Activated CD4-positive, alpha-beta memory T cell treated with anti-CD3 and anti-CD28 coated beads for 36 hours (primary cell): ENCODE data around the gene ANKHD1. TPM values are rescaled to one million over a fixed set of nuclear protein-coding genes. Genes with fewer than 3 reads are reported as not detected.

Experiments
- CTCF ChIA-PET: fragments of 350-600 bp; sonication (Branson Sonifier 250); formaldehyde crosslinking; loops from one replicate; lab custom pipeline; 2021; ENCODE audit warnings: antibody characterized with exemption, inconsistent platforms; lab: Charles Lee
- POLR2A ChIA-PET: fragments of 350-600 bp; sonication (Branson Sonifier 250); formaldehyde crosslinking; loops from one replicate; lab custom pipeline; 2021; ENCODE audit warnings: antibody characterized with exemption; lab: Charles Lee
- DNase-seq: peaks from one replicate; pipeline ENCODE4 v3.0.0-alpha.2; 2020
- H3K27ac Mint-ChIP-seq: one replicate; pipeline ENCODE4 v1.8.0; 2021; ENCODE audit warnings: mixed read lengths
- H3K27me3 Mint-ChIP-seq: one replicate; pipeline ENCODE4 v1.8.0; 2021; ENCODE audit warnings: mixed read lengths
- H3K36me3 Mint-ChIP-seq: one replicate; pipeline ENCODE4 v1.8.0; 2021; ENCODE audit warnings: mixed read lengths
- H3K4me1 Mint-ChIP-seq: one replicate; pipeline ENCODE4 v1.8.0; 2021; ENCODE audit warnings: low read depth, mixed read lengths
- H3K4me3 Mint-ChIP-seq: one replicate; pipeline ENCODE4 v1.8.0; 2021; ENCODE audit warnings: mild to moderate bottlenecking, mixed read lengths
- H3K9me3 Mint-ChIP-seq: one replicate; pipeline ENCODE4 v1.8.0; 2021; ENCODE audit warnings: mixed read lengths
- intact Hi-C: fragments of 100-400 bp; cut with micrococcal nuclease; formaldehyde crosslinking; loops from one replicate; pipeline ENCODE4 v1.15.1; 2023
- total RNA-seq, 2 experiments: library from RNA; stranded (reverse); gene quantifications; one replicate each; pipeline ENCODE4 v1.2.3, GENCODE V29; 2021

The ANKHD1 gene, protein sequence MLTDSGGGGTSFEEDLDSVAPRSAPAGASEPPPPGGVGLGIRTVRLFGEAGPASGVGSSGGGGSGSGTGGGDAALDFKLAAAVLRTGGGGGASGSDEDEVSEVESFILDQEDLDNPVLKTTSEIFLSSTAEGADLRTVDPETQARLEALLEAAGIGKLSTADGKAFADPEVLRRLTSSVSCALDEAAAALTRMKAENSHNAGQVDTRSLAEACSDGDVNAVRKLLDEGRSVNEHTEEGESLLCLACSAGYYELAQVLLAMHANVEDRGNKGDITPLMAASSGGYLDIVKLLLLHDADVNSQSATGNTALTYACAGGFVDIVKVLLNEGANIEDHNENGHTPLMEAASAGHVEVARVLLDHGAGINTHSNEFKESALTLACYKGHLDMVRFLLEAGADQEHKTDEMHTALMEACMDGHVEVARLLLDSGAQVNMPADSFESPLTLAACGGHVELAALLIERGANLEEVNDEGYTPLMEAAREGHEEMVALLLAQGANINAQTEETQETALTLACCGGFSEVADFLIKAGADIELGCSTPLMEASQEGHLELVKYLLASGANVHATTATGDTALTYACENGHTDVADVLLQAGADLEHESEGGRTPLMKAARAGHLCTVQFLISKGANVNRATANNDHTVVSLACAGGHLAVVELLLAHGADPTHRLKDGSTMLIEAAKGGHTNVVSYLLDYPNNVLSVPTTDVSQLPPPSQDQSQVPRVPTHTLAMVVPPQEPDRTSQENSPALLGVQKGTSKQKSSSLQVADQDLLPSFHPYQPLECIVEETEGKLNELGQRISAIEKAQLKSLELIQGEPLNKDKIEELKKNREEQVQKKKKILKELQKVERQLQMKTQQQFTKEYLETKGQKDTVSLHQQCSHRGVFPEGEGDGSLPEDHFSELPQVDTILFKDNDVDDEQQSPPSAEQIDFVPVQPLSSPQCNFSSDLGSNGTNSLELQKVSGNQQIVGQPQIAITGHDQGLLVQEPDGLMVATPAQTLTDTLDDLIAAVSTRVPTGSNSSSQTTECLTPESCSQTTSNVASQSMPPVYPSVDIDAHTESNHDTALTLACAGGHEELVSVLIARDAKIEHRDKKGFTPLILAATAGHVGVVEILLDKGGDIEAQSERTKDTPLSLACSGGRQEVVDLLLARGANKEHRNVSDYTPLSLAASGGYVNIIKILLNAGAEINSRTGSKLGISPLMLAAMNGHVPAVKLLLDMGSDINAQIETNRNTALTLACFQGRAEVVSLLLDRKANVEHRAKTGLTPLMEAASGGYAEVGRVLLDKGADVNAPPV (N-terminal part only)
- 100 to 1,000 TPM; 102 to 105 TPM for total RNA-seq

DNA sequence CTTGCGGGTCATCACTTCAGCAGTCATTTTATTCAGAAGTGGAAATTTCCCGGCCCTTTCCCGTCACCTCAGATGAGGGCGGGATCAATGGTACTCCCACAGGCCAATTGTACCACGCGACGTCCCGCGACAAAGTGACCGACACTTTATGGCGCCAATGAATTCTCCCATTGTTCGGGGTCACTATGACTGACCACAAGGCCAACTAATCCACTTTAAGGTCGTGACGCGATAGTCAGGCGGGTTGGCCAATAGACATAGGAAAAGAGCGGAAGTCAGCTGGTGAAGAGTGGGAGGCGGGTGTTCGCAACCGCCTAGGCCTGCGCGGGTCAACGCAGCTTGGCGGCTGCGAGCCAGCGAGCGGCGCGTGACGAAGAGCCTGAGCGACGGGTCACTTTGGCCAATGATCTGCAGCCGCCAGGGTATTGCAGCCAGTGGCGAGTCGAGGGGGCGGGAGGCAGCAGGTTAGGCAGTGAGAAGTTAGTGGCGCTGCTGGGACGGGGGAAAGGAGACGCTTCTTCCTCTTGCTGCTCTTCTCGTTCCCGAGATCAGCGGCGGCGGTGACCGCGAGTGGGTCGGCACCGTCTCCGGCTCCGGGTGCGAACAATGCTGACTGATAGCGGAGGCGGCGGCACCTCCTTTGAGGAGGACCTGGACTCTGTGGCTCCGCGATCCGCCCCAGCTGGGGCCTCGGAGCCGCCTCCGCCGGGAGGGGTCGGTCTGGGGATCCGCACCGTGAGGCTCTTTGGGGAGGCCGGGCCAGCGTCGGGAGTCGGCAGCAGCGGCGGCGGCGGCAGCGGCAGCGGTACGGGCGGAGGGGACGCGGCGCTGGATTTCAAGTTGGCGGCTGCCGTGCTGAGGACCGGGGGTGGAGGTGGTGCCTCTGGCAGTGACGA, at the start of gene ANKHD1:
ANKHD1 (plus strand) TSS at position 472 of the 896 bp plus-strand sequence; CDS start at position 607, 135 bp downstream.
- no peaks in the 10 kb centered on the region for H3K27me3 Mint-ChIP-seq
- POLR2A ChIA-PET = interaction anchor here (0.6 to 2.6 kb wide), 17 partner anchors 7 to 928 kb away, joined by 3 to 15 read pairs (median 4); partner anchors contain the start of genes EIF4EBP3, HARS1, HARS2 and IK
- H3K36me3 Mint-ChIP-seq = peaks cover 15% of the 10 kb centered on the region
- peak; percentile 99 for DNase-seq
- peaks cover 31% of the 10 kb centered on the region for H3K4me1 Mint-ChIP-seq
- no peak within 1 kb of the TSS for H3K27ac Mint-ChIP-seq
- no peaks in the 10 kb centered on the region for H3K9me3 Mint-ChIP-seq
- H3K4me3 Mint-ChIP-seq = no peak within 1 kb of the TSS
- CTCF ChIA-PET = interaction anchor here (0.6 to 2.8 kb wide), 12 partner anchors 29 to 1217 kb away, joined by 3 to 12 read pairs (median 4); partner anchors contain the start of genes DIAPH1, EIF4EBP3 and HBEGF
- intact Hi-C loops = loop anchor here (1.0 to 2.0 kb wide), 13 partner anchors 19 to 310 kb away; partner anchors contain the start of genes APBB3, HARS1, HARS2 and PFDN1

DNA sequence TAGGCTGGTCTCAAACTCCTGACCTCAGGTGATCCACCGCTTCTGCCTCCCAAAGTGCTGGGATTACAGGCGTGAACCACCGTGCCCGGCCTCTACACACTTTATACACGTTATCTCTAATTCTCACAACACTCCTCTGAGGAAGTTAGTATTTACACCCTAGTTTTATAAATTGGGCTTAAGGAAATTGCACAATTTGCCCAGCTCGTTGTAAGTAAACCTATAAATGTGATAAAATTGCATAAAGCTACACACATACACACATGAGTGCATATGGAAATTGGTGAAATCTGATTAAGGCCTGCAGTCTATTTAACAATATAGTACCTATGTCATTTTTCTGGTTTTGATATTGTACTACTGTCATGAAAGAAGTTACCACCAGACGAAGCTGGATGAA, 46.1 kb upstream of the ANKHD1 start:
- no peak overlapping the region for H3K27ac Mint-ChIP-seq
- intact Hi-C loops = no loop called here
- DNase-seq = no peak
- ChIA-PET CTCF (interaction anchor here (0.9 to 16.7 kb wide), 9 partner anchors 8 to 356 kb away, joined by 3 to 744 read pairs (median 5); partner anchors contain the start of gene HBEGF), POLR2A (no interaction called here)
- no peaks in the 10 kb centered on the region for H3K9me3 Mint-ChIP-seq
- H3K27me3 Mint-ChIP-seq = peaks cover 7% of the 10 kb centered on the region
- no peak overlapping the region for H3K4me3 Mint-ChIP-seq
- H3K4me1 Mint-ChIP-seq = peaks cover 20% of the 10 kb centered on the region
- no peaks in the 10 kb centered on the region for H3K36me3 Mint-ChIP-seq

DNA sequence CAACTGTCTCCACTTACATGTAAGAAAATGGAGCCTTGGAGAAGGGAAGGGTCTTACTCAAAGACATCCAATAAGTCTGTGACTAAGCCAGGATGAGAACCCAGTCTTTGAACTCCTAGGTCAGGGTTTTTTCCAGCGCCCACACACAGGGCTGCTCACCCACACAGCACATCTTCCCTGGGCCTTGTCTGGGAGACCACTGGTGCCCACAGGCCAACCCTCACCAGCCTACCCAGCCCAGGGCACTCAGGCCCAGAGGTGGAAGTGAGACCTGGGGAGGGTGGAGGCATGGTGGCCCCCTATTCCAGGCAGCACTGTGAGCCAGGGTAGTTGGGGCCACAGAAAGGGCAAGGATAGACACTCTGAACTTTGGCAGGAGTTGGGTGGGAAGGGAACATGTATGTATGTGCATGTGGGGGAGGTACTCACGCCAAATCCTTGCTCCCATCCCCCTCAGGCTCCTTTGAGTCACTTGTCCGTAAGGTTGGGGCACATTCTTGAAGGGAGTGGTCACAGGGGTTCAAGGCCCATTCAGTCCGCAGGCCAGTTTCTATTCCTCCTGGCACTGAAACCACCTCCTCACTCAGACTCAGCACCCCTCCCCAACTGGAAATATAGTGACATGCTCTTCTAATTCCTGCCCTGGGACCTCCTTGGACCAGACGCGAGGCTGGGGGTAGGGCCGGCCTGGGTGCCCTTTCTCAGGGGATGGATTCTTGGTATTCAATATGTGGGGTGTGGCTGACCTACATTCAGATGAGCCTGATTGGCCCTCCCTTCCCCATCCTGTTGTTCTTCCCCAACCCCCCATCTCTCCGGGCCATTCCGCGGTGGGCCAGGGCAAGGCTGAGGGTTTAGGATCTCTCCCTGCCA, 44.5 kb upstream of the ANKHD1 start:
- no peaks in the 10 kb centered on the region for H3K36me3 Mint-ChIP-seq
- H3K9me3 Mint-ChIP-seq = no peaks in the 10 kb centered on the region
- H3K4me3 Mint-ChIP-seq = peak overlapping the region; percentile 48
- peaks cover 5% of the 10 kb centered on the region for H3K27me3 Mint-ChIP-seq
- peaks cover 14% of the 10 kb centered on the region for H3K4me1 Mint-ChIP-seq
- DNase-seq = no peak
- intact Hi-C loops = loop anchor here (1.0 to 2.0 kb wide), 3 partner anchors 44 to 117 kb away; partner anchors contain the start of gene ANKHD1
- ChIA-PET POLR2A (no interaction called here), CTCF (interaction anchor here (1.4 to 16.7 kb wide), 4 partner anchors 11 to 354 kb away, joined by 3 to 744 read pairs (median 14); partner anchors contain the start of gene HBEGF)
- no peak overlapping the region for H3K27ac Mint-ChIP-seq

DNA sequence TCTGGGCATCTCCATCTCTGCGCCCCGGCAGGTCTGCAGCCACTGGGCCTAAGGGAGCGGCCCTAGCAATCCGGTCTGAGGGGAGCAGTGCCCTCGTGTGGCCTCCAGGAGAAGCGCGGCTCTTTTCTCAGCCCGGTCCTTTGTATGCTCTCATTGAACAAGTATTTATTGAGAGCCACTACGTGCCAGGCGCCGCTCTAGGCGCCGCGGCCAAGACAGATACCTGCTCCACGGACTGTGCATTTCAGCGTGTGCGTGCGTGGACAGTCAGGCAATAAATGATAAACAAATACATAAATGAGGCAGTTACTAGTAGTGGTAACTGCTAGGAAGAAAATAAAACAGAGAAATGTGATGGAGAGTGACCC, 43.9 kb upstream of the ANKHD1 start:
- Mint-ChIP-seq H3K4me1 (peaks cover 14% of the 10 kb centered on the region), H3K36me3 (no peaks in the 10 kb centered on the region), H3K27me3 (peaks cover 5% of the 10 kb centered on the region), H3K27ac (no peak overlapping the region), H3K9me3 (no peaks in the 10 kb centered on the region), H3K4me3 (peak overlapping the region; percentile 66)
- intact Hi-C loops = loop anchor here (1.0 to 2.0 kb wide), 3 partner anchors 43 to 117 kb away; partner anchors contain the start of gene ANKHD1
- CTCF ChIA-PET = interaction anchor here (0.8 to 4.9 kb wide), 4 partner anchors 15 to 118 kb away, joined by 3 to 66 read pairs (median 32); no protein-coding TSS in a partner anchor
- POLR2A ChIA-PET = no interaction called here
- DNase-seq = peak; percentile 89

DNA sequence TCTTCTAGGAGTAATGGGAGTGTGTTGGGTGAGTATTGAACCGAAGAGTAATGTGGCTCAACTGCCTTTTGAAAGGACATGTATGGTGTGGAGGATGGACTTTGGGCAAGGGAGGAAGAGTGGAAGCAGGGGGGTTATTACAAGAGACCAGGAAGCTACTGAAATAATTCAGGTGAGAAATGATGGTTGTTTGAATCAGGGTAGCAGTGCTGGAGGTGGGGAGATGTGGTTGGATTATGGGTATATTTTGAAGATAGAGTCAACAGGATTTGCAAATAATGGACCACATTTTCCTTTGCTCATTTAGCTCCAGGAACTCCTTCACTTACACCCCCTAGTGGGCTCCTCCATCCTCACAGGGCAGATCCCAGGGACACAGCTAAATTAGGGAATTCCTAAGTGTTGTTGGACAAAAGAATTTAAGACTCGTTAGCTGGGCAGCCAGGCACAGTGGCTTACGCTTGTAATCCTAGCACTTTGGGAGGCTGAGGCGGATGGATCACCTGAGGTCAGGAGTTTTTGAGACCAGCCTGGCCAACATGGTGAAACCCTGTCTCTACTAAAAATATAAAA, 42.8 kb upstream of the ANKHD1 start:
- Mint-ChIP-seq H3K9me3 (no peaks in the 10 kb centered on the region), H3K27me3 (peaks cover 5% of the 10 kb centered on the region), H3K27ac (no peak overlapping the region), H3K36me3 (no peaks in the 10 kb centered on the region), H3K4me1 (peaks cover 18% of the 10 kb centered on the region), H3K4me3 (no peak overlapping the region)
- intact Hi-C loops = no loop called here
- no peak for DNase-seq
- POLR2A ChIA-PET = interaction anchor here (0.6 kb wide), 1 partner anchor 361 kb away, joined by 3 read pairs; no protein-coding TSS in a partner anchor
- CTCF ChIA-PET = interaction anchor here (0.7 to 4.9 kb wide), 14 partner anchors 11 to 364 kb away, joined by 3 to 66 read pairs (median 4); partner anchors contain the start of genes EIF4EBP3 and HBEGF

DNA sequence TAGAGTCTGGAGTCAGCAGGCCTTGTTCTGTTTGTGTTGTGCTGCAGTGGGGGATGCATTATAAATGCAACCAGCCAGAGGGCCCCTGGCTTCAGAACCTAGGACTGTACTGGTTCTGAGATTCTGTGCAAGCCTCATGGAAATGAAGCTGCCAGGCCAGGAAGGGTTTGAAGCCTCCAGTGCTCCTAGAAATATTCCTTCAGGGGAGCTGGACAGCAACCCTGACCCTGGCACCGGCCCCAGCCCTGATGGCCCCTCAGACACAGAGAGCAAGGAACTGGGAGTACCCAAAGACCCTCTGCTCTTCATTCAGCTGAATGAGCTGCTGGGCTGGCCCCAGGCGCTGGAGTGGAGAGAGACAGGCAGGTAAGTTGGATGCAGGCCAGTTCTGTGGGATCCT, 41.5 kb upstream of the ANKHD1 start, which contains the start of gene SLC4A9:
SLC4A9 (plus strand) TSS at position 94 of the 400 bp plus-strand sequence; CDS start at position 137, 43 bp downstream.
- ChIA-PET POLR2A (no interaction called here), CTCF (interaction anchor here (0.6 to 4.9 kb wide), 6 partner anchors 8 to 121 kb away, joined by 5 to 66 read pairs (median 14); partner anchors contain the start of gene HBEGF)
- Mint-ChIP-seq H3K27me3 (peaks cover 5% of the 10 kb centered on the region), H3K27ac (no peak within 1 kb of the TSS), H3K36me3 (no peaks in the 10 kb centered on the region), H3K4me1 (peaks cover 18% of the 10 kb centered on the region), H3K9me3 (no peaks in the 10 kb centered on the region), H3K4me3 (no peak within 1 kb of the TSS)
- no peak for DNase-seq
- intact Hi-C loops = loop anchor here (5.0 kb wide), 2 partner anchors 197 to 352 kb away; partner anchors contain the start of gene SRA1

DNA sequence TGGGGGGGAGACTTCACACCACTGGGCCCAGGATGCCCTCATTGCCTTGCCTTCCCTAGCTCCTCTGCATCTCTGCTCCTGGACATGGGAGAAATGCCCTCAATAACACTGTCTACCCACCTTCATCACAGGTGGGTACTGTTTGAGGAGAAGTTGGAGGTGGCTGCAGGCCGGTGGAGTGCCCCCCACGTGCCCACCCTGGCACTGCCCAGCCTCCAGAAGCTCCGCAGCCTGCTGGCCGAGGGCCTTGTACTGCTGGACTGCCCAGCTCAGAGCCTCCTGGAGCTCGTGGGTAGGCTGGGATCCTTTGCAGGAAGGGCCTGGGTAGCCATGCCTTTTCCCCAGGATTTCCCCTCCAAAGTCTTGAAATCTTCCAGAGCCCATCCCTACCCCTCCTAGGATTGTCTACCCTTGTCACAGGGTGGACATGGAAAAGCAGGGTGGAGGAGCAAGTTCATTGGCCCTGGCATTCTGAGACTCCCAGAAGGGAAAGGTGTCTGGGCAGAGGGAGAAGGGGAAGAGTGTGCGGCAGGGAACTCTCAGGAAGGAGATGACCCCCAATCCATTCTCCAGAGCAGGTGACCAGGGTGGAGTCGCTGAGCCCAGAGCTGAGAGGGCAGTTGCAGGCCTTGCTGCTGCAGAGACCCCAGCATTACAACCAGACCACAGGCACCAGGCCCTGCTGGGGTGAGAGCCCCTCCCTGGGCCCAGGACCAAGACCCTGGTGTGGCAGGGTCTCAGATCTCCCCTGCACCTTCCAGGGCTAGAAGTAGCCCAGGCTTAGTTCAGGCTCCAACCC, 40.8 kb upstream of the ANKHD1 start:
- no peak for DNase-seq
- H3K9me3 Mint-ChIP-seq = no peaks in the 10 kb centered on the region
- CTCF ChIA-PET = interaction anchor here (0.6 to 4.9 kb wide), 7 partner anchors 9 to 121 kb away, joined by 5 to 66 read pairs (median 20); partner anchors contain the start of gene HBEGF
- intact Hi-C loops = loop anchor here (5.0 kb wide), 2 partner anchors 196 to 351 kb away; partner anchors contain the start of gene SRA1
- no peaks in the 10 kb centered on the region for H3K36me3 Mint-ChIP-seq
- peaks cover 18% of the 10 kb centered on the region for H3K4me1 Mint-ChIP-seq
- POLR2A ChIA-PET = no interaction called here
- peaks cover 5% of the 10 kb centered on the region for H3K27me3 Mint-ChIP-seq
- no peak overlapping the region for H3K27ac Mint-ChIP-seq
- H3K4me3 Mint-ChIP-seq = no peak overlapping the region

DNA sequence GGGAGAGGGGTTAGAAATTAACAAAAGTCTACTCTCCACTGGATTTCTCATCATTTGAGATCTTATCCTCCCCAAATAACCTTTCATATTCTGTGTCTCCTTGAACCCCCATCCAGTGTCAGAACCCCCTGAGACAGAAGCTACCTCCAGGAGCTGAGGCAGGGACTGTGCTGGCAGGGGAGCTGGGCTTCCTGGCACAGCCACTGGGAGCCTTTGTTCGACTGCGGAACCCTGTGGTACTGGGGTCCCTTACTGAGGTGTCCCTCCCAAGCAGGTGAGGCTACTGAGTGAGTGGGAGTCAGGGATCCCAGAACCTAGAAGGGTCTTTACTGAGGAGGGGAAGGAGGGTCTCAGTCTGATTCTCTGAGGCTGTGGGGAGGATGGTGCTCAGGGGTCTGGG, 39.7 kb upstream of the ANKHD1 start:
- Mint-ChIP-seq H3K36me3 (no peaks in the 10 kb centered on the region), H3K4me1 (peaks cover 14% of the 10 kb centered on the region), H3K27ac (no peak overlapping the region), H3K27me3 (peaks cover 5% of the 10 kb centered on the region), H3K9me3 (no peaks in the 10 kb centered on the region), H3K4me3 (no peak overlapping the region)
- intact Hi-C loops = loop anchor here (5.0 kb wide), 2 partner anchors 195 to 350 kb away; partner anchors contain the start of gene SRA1
- DNase-seq = no peak
- ChIA-PET POLR2A (no interaction called here), CTCF (interaction anchor here (0.5 to 4.9 kb wide), 5 partner anchors 10 to 122 kb away, joined by 3 to 66 read pairs (median 20); partner anchors contain the start of gene HBEGF)
